NCI-H82 treated with DMSO at 0.1 percent for 48 hours (cell line): ENCODE data around the gene CNGB1.
"Not testable (repeated sequence)": the region's sequence is repeated elsewhere in the genome, so short reads cannot be mapped to it uniquely, and the experiment has no call there.

Experiments
- DNase-seq: peaks from one replicate; lab custom pipeline; 2025; ENCODE audit not compliant: unreplicated experiment; lab: John Stamatoyannopoulos, UW

Gene CNGB1

DNA sequence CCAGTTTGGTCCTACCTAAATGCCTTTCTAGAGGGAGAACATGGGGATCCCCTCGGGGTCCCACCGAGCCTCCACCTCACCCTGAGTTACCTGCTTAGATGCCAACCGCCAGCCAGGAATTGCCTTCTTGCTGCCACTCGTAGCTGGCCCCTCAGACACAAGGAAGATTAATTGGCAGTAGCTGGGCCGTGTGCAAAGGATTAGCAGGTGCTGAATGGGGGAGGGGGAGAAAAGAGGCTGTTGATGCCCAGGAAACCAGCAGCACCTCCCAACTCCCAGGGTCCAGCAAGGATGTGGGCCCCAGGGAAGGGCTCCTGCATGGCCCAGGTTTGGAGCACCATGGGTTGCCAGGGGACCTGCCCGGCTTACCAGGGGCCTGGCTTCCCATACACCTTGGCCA lies at the start of gene CNGB1:
TSS of gene CNGB1 (minus strand) at position 159 of the 400 bp plus-strand sequence. CDS start 3,842 bp downstream, outside the sequence.
- DNase-seq, result peak; percentile 49

GRCh38 chr16:58019866-58020538 lies 49.1 kb upstream of the CNGB1 start:
- DNase-seq, result no peak

GRCh38 chr16:58018803-58019202 lies 47.9 kb upstream of the CNGB1 start:
- DNase-seq, result peak; percentile 15

- DNase-seq, result no peak
These were observed 46.0 kb upstream of the CNGB1 start for GRCh38 chr16:58016840-58017446.

DNA sequence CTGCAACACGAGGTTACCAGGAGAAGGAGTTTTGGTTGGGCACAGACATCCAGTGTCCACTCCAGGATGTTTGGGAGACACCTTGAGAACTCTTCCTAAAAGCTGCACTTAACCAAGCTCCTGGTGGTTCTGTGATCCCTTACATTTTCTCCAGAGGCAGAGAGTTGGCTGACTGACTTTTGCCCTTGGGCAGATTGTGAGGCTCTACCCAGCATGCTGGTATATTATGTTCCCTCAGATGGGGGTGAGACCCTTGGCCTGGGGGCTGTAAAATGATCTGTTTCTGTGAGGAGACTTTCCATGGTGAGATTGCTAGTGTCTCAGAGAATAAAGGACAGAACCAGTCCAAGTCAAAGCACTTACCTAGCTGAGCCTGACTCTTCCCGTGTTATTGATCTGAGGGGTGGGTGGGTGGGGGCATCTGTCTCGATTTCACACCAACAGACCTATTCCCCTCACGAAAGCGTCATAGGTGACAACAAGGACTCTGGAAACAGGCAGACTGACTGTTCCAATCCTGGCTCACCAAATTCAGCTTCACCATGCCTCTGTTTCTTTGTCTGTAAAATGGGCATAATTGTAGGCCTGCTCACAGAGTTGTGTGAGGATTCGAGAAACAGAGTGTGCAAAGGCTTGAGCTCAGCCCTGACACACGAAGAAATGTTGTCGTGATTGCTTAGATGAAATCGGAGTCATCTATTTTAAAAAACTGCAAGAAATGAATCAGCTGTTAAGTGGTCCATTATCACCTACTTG lies 42.5 kb upstream of the CNGB1 start:
- DNase-seq, result no peak

- no peak for DNase-seq
These were observed 41.6 kb upstream of the CNGB1 start for GRCh38 chr16:58012481-58012880.

DNA sequence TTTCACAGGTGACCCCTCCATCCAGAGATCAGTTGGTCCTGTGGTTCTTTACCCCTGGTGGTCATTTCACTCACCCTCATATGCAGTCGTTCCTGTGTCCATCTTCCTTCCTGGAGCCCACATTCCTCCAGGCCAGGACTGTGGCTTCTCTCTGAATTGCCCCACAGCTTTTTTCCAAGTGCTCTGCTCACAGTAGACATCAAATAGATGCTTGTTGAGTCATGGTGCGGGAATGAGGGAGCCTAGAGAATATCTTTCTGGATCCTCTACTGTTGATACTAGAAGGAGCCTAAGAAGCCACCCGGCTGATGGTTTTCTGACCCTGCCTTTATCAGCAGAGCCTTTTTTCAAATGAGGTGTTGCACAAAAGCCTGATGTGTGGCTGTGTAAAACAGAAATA lies 40.7 kb upstream of the CNGB1 start:
- no peak for DNase-seq

GRCh38 chr16:58010886-58011285 lies 40.0 kb upstream of the CNGB1 start:
- no peak for DNase-seq

- DNase-seq, result no peak
These were observed 39.0 kb upstream of the CNGB1 start for GRCh38 chr16:58009856-58010416.

GRCh38 chr16:58004736-58005135 lies 33.8 kb upstream of the CNGB1 start:
- DNase-seq, result not testable (repeated sequence)

DNA sequence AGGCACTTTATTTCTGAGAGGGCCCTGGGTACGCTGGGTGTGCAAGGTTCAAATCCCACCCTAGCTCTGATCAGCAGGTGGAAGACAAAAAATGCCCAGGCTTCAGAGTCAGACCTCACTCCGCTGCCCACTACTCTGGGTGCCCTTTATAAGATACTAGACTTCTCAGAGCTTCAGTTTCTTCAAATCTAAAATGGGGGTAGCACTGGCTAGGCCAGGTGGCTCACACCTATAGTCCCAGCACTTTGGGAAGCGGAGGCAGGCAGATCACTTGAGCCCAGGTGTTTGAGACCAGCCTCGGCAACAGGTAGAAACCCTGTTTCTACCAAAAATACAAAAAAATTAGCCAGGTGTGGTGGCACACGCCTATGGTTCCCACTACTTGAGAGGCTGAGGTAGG lies 32.0 kb upstream of the CNGB1 start:
- no peak for DNase-seq

GRCh38 chr16:58002416-58002800 lies 31.5 kb upstream of the CNGB1 start:
- no peak for DNase-seq

- DNase-seq, result no peak
These were observed 31.0 kb upstream of the CNGB1 start for GRCh38 chr16:58001781-58002415.

GRCh38 chr16:58000706-58001676 lies 30.1 kb upstream of the CNGB1 start, which contains the start of gene USB1:
Gene USB1 (plus strand): TSS chr16:58001407. CDS start chr16:58001484, 77 bp downstream.
- DNase-seq, result peak; percentile 39

GRCh38 chr16:57999971-58000705 lies 29.2 kb upstream of the CNGB1 start, which contains the start of gene ZNF319:
Gene ZNF319 (minus strand): TSS chr16:58000672. CDS start chr16:57998265, 2,407 bp downstream.
- DNase-seq, result no peak

DNA sequence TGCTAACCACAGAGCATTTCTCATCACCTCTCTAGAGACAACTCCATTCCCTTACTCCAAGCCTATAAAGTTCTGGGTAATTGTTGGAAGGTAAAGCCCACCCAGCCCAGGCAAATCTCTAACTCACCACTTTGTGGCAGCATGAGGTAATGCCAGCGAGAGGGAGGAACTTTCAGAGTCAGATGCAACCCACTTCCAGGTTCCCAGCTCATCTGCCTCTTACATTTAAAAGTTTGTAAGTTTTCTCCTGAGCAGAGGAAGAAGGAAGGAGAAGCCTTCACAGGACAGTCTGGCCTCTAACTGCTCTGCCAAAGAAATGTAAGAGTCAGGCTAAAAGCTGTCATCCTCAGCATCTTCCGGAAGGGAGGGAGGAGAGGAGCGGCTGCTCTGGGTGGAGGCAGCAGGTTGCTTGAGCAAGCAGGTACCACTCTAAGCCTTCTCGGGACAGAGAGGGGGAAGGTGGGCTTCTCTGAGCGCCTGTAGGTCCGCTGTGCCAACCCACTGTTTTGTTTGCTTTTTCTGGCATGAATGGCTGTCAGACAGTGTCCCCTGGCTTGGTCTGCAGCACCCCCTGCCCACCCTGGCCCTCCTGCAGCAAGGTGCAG lies 28.5 kb upstream of the CNGB1 start:
- DNase-seq, result no peak

DNA sequence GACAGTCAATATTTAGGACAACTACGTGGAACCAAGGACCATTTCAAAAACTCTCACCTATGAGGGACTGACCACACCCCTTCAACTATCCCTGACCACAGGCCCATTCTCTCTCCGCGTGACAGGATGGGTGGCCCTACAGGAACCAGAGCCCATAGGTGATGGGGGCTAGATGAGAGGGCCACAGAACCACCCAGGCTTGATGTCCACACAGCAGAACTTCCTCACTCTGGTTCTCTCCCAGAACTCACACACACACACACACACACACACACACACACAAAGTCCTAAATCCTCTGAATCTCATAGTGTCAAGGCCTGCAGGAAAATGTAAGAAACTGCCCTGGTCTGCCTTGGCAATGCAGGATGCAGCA lies 28.1 kb upstream of the CNGB1 start:
- DNase-seq, result no peak

GRCh38 chr16:57998486-57998885 lies 27.6 kb upstream of the CNGB1 start:
- DNase-seq, result no peak
